ENCODE results near the gene ILF2. TPM values are rescaled to one million over a fixed set of nuclear protein-coding genes. Genes with fewer than 3 reads are reported as not detected.

ILF2 gene
- total RNA-seq, 4 donors from 2014 or later, result 110 to 138 (median 117) TPM

DNA sequence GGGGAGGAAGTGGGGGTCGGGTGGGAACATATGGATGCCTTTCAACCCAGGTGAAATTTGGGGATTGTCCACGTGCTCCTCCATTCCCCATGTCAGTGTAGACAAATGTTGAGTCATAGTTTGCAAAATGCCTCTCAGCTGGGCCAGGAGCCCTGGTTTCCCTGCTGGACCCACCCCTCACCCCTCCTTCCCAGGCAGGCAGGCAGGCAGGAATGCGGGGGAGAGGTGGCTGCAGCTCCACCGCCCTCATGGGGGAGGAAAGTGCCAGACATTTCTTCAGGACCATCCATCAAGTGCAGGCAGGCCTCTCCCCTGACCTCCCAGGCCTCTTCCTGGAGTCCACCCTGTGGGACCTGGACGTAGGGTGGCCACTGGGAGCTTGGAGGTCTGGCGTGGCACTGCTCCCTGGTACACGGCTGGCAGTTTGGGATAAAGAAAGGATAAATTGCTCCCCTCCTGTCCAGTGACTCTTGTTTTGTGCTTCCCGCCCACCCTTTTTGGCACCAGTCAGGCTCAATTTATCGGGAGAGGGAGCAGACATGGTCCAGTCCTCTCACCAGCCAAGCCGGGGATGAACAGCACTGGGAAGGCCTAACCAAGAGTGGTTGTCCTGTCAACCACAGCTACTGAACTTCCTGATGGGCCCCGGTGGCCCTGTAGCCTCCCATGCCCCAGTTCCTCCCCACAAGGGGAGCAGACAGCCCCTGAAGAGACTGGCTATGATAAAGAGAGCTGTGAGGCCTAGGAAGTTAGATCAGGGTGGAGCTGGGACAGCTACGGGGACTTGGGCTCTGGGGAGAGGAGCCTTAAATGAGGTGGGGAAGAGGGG lies 26.6 kb upstream of the ILF2 start:
- Histone ChIP-seq H3K4me1 (peaks cover 0 to 4% of the 10 kb centered on the region in 2 donors), H3K4me3 (no peak overlapping the region), H3K9me3 (no peaks in the 10 kb centered on the region), H3K27me3 (no peaks in the 10 kb centered on the region), H3K27ac (peak overlapping the region; percentile 63 to 79 (median 69)), H3K36me3 (no peaks in the 10 kb centered on the region)
- no peak for DNase-seq
- TF ChIP-seq POLR2A (IDR thresholded peaks at IDR 0.05), result no peak
- TF ChIP-seq CTCF (IDR thresholded peaks at IDR 0.05 in 4 of 5, conservative IDR thresholded peaks at IDR 0.05 in 1 of 5), result no peak
- in situ Hi-C loops (cut with MboI; ENCODE audit: low sequenced_read_pairs in 4 of 4), result loop anchor here in 1 of 4 donors (25.0 kb wide), 1 partner anchor 290 kb away; the partner anchor contains the start of genes JTB, RAB13 and RPS27
- peak in 1 of 2 donors; percentile 9 for ATAC-seq
- intact Hi-C loops (cut with DNase I; ENCODE audit: low total_unique reads), result no loop called here

GRCh38 chr1:153696741-153697140 lies 25.9 kb upstream of the ILF2 start:
- DNase-seq (no peak), ATAC-seq (no peak)
- H3K27ac ChIP-seq, result peak overlapping the region in 3 of 4 donors; percentile 63 to 79 (median 72)
- H3K36me3 ChIP-seq, result no peaks in the 10 kb centered on the region
- H3K4me3 ChIP-seq, result no peak overlapping the region
- H3K9me3 ChIP-seq, result no peaks in the 10 kb centered on the region
- in situ Hi-C loops (cut with MboI; ENCODE audit: low sequenced_read_pairs in 4 of 4) (loop anchor here in 1 of 4 donors (25.0 kb wide), 1 partner anchor 291 kb away; the partner anchor contains the start of genes JTB, RAB13 and RPS27), intact Hi-C loops (cut with DNase I; ENCODE audit: low total_unique reads) (no loop called here)
- peaks cover 0 to 4% of the 10 kb centered on the region in 2 donors for H3K4me1 ChIP-seq
- TF ChIP-seq CTCF (IDR thresholded peaks at IDR 0.05 in 4 of 5, conservative IDR thresholded peaks at IDR 0.05 in 1 of 5), result no peak
- no peak for TF ChIP-seq POLR2A (IDR thresholded peaks at IDR 0.05)
- no peaks in the 10 kb centered on the region for H3K27me3 ChIP-seq

DNA sequence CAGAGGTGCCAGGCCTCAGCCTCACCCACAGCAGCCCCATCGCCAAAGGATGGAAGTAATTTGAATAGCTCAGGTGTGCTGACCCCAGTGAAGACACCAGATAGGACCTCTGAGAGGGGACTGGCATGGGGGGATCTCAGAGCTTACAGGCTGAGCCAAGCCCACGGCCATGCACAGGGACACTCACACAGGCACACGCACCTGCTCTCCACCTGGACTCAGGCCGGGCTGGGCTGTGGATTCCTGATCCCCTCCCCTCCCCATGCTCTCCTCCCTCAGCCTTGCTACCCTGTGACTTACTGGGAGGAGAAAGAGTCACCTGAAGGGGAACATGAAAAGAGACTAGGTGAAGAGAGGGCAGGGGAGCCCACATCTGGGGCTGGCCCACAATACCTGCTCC lies 22.7 kb upstream of the ILF2 start:
- Histone ChIP-seq H3K4me1 (no peaks in the 10 kb centered on the region), H3K36me3 (no peaks in the 10 kb centered on the region), H3K4me3 (no peak overlapping the region), H3K27ac (no peak overlapping the region), H3K9me3 (no peaks in the 10 kb centered on the region), H3K27me3 (no peaks in the 10 kb centered on the region)
- intact Hi-C loops (cut with DNase I; ENCODE audit: low total_unique reads), result no loop called here
- no peak for ATAC-seq
- in situ Hi-C loops (cut with MboI; ENCODE audit: low sequenced_read_pairs in 4 of 4), result loop anchor here in 1 of 4 donors (25.0 kb wide), 1 partner anchor 294 kb away; the partner anchor contains the start of genes JTB, RAB13 and RPS27
- no peak for DNase-seq
- no peak for TF ChIP-seq POLR2A (IDR thresholded peaks at IDR 0.05)
- no peak for TF ChIP-seq CTCF (IDR thresholded peaks at IDR 0.05 in 4 of 5, conservative IDR thresholded peaks at IDR 0.05 in 1 of 5)

DNA sequence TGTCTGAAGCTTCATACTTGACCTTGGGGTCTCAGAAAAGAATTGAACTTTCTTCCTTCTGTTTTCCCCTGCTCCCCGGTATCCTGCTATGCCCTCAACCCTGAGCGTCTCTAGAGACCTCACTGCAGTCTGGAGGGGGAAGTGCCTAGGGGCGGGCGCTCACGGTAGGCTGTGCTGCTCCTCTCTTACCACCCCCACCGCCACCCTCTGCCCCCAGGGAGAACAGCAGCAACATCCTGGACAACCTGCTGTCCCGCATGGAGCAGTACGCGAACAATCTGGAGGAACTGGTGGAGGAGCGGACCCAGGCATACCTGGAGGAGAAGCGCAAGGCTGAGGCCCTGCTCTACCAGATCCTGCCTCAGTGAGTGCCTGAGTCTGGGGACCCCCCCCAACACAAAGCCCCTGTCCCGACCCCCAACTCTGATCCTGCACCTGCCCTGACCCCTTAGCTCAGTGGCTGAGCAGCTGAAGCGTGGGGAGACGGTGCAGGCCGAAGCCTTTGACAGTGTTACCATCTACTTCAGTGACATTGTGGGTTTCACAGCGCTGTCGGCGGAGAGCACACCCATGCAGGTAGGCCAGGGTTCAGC lies 18.0 kb upstream of the ILF2 start:
- intact Hi-C loops (cut with DNase I; ENCODE audit: low total_unique reads) (no loop called here), in situ Hi-C loops (cut with MboI; ENCODE audit: low sequenced_read_pairs in 4 of 4) (loop anchor here in 1 of 4 donors (25.0 kb wide), 1 partner anchor 298 kb away; the partner anchor contains the start of genes JTB, RAB13 and RPS27)
- no peak for ATAC-seq
- TF ChIP-seq CTCF (IDR thresholded peaks at IDR 0.05 in 4 of 5, conservative IDR thresholded peaks at IDR 0.05 in 1 of 5) (no peak), POLR2A (IDR thresholded peaks at IDR 0.05) (no peak)
- DNase-seq, result no peak
- no peaks in the 10 kb centered on the region for H3K9me3 ChIP-seq
- H3K27me3 ChIP-seq, result no peaks in the 10 kb centered on the region
- H3K4me1 ChIP-seq, result no peaks in the 10 kb centered on the region
- H3K36me3 ChIP-seq, result no peaks in the 10 kb centered on the region
- H3K27ac ChIP-seq, result no peak overlapping the region
- H3K4me3 ChIP-seq, result no peak overlapping the region
